ENCODE data around the gene NFATC1.

The NFATC1 gene

DNA sequence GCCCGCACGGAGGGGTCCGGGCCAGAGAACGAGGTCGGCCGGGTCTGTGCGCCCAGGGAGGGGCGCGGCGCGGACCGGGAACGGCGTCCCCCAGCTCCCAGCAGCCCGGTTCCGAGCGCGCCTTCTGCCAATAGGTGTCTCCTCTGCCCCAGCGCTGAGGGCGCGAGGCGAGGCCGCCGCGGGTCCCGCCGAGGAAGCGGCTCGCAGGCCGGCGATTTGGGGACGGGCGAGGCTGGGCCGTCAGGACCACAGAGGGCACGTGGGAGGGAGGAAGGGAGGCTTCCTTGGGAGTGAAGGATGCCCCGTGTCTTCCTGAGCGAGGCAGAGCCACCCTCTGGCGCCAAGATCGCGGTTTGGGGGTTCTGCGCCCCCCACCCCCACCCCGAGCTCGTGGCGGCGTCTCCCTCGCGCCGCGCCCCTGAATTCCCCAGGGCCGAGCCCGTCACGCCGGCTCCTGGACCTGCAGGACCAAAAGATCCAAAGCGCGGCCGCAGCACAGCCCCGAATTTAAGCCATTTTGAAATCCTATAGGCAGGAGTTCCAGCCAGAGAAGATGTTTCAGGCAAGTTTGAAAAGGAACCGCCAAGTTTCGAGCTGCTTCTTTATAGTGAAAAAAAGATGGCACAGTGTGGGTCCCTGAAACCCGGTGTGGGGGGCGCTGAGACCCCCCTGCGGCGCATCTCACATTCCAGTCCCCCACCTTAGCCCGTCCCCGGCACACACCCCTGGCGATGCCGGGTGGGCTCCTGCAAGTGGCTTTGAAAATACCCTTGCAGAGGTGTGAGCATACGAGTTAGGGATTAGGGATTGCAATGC lies 909 bp downstream of the NFATC1 start:
- DNase-seq (ENCODE audit: extremely low spot score): peak; percentile 64
- TF ChIP-seq, protein P1, sequence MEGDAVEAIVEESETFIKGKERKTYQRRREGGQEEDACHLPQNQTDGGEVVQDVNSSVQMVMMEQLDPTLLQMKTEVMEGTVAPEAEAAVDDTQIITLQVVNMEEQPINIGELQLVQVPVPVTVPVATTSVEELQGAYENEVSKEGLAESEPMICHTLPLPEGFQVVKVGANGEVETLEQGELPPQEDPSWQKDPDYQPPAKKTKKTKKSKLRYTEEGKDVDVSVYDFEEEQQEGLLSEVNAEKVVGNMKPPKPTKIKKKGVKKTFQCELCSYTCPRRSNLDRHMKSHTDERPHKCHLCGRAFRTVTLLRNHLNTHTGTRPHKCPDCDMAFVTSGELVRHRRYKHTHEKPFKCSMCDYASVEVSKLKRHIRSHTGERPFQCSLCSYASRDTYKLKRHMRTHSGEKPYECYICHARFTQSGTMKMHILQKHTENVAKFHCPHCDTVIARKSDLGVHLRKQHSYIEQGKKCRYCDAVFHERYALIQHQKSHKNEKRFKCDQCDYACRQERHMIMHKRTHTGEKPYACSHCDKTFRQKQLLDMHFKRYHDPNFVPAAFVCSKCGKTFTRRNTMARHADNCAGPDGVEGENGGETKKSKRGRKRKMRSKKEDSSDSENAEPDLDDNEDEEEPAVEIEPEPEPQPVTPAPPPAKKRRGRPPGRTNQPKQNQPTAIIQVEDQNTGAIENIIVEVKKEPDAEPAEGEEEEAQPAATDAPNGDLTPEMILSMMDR (IDR thresholded peaks at IDR 0.05; ENCODE audit: control extremely low read depth, extremely low read depth, low read depth, missing control alignments): peak; percentile 75
- CTCF ChIA-PET: interaction anchor here (0.9 to 3.7 kb wide), 11 partner anchors 9 to 249 kb away, joined by 3 to 27 read pairs (median 4); no protein-coding TSS in a partner anchor
- POLR2A ChIA-PET: no interaction called here

DNA sequence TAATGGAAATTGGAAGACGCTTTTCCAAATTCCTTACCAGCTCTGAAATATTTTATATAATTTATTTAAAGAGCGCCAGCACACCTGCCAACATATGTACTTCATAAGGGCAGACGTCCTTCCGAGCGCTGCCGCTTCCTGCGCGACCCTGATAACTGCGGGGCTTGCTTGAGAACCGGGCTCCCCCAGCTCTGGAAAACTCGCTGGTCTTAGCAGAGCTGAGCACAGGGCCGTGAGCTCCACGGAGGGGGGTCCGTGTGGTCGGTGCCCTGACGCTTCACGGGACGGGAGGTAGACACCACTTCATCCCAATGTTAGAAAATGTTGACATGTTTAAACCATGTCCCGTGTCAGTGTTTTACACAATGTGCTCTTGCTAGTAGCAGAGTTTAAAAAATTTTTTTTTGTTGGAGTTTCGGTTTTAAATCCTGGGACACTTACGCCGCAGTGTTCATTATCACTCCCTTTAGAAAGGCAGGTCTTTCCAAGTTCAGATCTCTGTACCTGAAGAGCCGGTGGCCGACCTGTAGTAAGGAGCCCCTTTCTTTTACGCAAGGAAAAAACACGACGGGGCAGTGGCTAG lies 1.6 kb downstream of the NFATC1 start:
- POLR2A ChIA-PET: no interaction called here
- no peak for DNase-seq (ENCODE audit: extremely low spot score)
- CTCF ChIA-PET: interaction anchor here (1.0 to 3.7 kb wide), 8 partner anchors 8 to 248 kb away, joined by 3 to 27 read pairs (median 4); no protein-coding TSS in a partner anchor
- TF ChIP-seq, protein P1 (IDR thresholded peaks at IDR 0.05; ENCODE audit: control extremely low read depth, extremely low read depth, low read depth, missing control alignments): no peak

DNA sequence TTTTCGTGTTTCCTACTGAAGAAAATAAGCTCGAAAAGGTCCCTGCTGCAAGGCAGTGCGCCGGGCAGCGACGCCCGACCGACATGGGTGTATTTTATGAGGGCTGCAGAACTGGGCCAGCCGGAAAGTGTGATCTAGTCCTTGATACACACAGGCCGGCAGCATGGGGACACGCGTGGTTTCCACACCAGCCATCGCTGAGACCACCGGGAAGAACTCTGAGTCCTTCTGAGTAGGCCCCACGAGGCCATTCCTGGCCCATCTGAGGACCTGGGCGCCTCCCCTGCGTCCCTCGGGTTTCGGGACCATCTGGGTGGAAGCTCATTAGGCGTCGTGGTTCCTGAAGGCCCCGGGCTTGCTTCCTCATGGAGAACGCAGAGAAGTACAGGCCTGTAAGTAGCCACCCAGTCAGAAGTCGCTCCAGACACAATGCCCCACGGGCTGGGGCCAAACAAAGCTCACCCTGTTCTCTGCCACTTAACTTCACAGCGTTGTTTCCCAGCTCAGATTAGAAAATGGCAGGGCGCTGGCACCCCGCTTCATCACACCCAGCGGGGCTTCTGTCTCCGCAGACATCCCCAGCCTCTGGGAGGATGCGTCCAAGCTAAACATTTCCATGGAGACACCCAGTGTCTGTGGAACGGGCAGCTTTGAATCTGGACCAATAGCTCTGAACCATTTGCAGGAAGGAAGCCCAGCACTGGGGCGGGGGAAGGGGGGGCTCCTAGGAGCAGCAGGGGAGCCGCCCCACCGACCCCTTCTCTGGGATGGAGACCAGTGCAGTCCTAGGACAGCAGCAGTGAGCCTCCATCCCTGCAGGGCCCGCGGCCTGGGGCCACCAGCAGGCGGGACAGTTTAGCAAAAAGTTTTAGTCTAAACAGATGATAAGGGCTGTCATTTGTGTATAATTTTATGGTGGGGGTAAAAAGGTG lies 2.4 kb downstream of the NFATC1 start:
- ChIA-PET POLR2A (interaction anchor here (0.7 kb wide), 1 partner anchor 282 kb away, joined by 3 read pairs; no protein-coding TSS in a partner anchor), CTCF (interaction anchor here (1.4 to 3.7 kb wide), 4 partner anchors 18 to 245 kb away, joined by 3 to 27 read pairs (median 4); no protein-coding TSS in a partner anchor)
- TF ChIP-seq, protein P1 (IDR thresholded peaks at IDR 0.05; ENCODE audit: control extremely low read depth, extremely low read depth, low read depth, missing control alignments): no peak
- no peak for DNase-seq (ENCODE audit: extremely low spot score)

DNA sequence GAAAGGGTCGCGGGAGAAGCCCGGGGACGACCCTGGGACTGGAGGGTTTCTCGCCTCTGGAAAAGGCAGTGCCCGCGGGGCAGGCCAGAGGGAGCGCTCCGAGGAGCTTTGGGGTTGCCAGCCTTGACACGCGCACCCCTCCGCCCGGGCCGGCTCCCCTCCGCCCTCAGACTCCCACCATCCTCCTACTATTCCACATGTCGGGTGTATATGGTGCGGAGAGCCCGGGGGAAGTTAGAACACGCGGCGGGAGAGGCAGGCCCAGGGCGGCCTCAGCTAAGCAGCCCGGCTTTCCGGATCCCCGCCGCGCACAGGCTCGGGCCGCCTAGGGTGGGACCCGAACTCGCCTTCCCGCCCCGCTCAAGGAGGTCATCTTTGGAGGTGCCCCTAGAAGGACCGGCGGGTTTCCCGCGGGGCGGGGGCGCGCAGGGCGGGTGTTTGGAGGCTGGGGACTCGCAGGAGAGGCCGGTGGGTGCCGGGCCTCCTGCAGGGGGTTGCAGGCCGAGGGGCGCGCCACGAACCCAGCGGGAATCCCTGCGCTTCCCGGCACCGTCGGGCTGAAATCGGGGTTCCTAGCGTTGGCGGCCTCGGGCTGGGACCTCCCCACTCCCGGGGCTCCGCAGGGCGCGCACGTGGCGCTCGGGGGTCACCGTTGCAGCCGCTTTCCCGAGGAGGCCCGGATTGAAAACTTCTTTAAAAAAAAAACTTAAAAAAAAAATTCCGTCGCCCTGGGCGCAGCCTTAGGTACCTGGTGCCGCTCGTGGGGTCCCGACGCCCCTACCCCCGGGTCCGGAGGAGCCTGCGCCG lies 3.7 kb downstream of the NFATC1 start:
- TF ChIP-seq, protein P1 (IDR thresholded peaks at IDR 0.05; ENCODE audit: control extremely low read depth, extremely low read depth, low read depth, missing control alignments): no peak
- POLR2A ChIA-PET: no interaction called here
- CTCF ChIA-PET: interaction anchor here (3.7 kb wide), 1 partner anchor 20 kb away, joined by 27 read pairs; no protein-coding TSS in a partner anchor
- no peak for DNase-seq (ENCODE audit: extremely low spot score)

DNA sequence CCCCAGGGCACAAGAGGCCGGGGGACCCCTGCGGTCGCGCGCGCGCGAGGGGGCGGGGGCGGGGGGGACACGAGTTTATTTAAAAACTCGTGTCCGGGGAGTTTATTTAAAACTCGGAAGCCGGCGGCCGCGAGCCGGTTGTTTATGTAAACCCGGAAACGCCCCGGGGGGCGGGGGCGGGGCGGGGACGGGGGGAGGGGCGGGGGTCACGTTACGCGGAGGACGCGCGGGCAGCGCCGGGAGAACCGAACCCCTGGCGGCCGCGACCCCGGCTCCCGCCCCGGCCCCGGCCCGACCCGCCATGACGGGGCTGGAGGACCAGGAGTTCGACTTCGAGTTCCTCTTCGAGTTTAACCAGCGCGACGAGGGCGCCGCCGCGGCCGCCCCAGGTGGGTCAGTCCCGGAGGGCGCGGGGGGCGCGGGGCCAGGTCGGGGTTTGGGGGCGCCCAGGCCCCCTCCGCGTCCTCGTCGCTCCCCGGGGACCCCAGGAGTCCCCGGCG lies 4.4 kb downstream of the NFATC1 start:
- CTCF ChIA-PET: interaction anchor here (3.0 kb wide), 1 partner anchor 19 kb away, joined by 8 read pairs; no protein-coding TSS in a partner anchor
- DNase-seq (ENCODE audit: extremely low spot score): peak; percentile 82
- POLR2A ChIA-PET: no interaction called here
- TF ChIP-seq, protein P1 (IDR thresholded peaks at IDR 0.05; ENCODE audit: control extremely low read depth, extremely low read depth, low read depth, missing control alignments): no peak

Measured in GM10248 (cell line).